ENCODE measurements around the gene TYMP.
A peak's percentile ranks its signal among the peaks of the same experiment; 100 is the strongest.

The TYMP gene

DNA sequence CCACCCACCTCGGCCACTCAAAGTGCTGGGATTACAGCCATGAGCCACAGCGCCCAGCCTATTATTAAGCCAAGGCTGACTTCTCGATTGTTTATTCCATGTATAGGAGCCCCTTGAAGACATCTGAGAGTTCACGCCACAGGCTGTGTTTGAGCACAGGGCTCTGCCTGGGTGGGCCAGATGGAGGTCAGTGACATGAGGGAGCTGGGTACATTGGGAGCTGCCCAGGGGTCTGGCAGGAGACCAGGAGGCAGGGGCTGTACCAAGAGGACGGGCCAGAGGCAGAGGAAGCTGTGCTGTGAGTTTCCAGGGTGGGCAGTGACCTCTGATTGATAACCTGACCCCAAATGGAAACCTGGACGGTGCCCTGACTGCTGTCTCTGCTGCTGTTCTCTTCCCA, 27.7 kb downstream of the TYMP start:
- TF ChIP-seq, protein P1, sequence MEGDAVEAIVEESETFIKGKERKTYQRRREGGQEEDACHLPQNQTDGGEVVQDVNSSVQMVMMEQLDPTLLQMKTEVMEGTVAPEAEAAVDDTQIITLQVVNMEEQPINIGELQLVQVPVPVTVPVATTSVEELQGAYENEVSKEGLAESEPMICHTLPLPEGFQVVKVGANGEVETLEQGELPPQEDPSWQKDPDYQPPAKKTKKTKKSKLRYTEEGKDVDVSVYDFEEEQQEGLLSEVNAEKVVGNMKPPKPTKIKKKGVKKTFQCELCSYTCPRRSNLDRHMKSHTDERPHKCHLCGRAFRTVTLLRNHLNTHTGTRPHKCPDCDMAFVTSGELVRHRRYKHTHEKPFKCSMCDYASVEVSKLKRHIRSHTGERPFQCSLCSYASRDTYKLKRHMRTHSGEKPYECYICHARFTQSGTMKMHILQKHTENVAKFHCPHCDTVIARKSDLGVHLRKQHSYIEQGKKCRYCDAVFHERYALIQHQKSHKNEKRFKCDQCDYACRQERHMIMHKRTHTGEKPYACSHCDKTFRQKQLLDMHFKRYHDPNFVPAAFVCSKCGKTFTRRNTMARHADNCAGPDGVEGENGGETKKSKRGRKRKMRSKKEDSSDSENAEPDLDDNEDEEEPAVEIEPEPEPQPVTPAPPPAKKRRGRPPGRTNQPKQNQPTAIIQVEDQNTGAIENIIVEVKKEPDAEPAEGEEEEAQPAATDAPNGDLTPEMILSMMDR (IDR thresholded peaks at IDR 0.05; ENCODE audit: low read depth, low read length): no peak
- in situ Hi-C loops (cut with HindIII; ENCODE audit: low sequenced_read_pairs): no loop called here
- no peak overlapping the region for H3K4me3 ChIP-seq (ENCODE audit: low read depth, low read length)
- DNase-seq (ENCODE audit: low read depth, low spot score): no peak

DNA sequence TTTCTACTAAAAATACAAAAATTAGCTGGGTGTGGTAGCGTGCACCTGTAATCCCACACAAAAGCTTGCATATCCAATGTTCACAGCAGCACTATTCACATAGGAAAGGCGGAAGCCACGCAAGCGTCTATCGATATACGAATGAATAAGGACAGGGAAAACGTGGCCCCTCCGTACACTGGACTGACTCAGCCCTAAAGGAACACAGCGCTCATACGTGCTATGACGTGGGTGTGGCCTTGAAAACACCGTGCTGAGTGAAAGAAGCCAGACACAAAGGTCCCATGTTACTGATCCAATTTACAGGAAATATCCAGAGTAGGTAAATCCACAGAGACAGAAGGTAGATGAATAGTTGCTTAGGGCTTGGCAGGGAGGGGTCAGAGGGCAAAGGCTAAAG, 29.4 kb downstream of the TYMP start:
- no peak overlapping the region for H3K4me3 ChIP-seq (ENCODE audit: low read depth, low read length)
- TF ChIP-seq, protein P1 (IDR thresholded peaks at IDR 0.05; ENCODE audit: low read depth, low read length): no peak
- in situ Hi-C loops (cut with HindIII; ENCODE audit: low sequenced_read_pairs): no loop called here
- no peak for DNase-seq (ENCODE audit: low read depth, low spot score)

DNA sequence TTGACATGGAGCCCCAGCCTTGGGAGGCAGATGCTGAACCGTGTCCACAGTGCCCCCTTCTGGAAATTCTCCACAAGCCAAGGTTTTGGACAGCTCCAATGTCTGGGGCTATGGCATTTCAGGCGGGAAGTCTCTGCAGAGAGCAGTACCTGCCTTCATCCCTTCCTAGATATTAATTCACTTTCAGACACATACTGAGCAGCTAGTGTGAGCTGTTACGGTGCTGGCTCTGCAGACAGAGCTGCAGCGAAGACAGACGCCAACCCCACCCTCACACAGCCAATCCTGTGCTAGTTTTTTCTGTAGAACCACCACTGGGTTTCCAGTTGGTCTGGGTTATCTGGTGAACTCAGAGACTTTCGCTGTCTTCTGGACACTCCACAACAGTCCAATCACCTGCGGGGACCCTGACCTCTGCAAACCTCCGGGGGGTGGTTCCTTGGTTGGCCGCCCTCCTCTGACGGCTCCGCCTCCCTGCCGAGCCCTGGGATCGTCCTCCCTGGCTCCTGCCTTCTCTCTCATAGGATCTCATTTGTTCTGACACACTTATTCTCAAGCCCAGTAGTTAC, 31.4 kb downstream of the TYMP start:
- peak; percentile 56 for DNase-seq (ENCODE audit: low read depth, low spot score)
- TF ChIP-seq, protein P1 (IDR thresholded peaks at IDR 0.05; ENCODE audit: low read depth, low read length): peak; percentile 82
- no peak overlapping the region for H3K4me3 ChIP-seq (ENCODE audit: low read depth, low read length)
- in situ Hi-C loops (cut with HindIII; ENCODE audit: low sequenced_read_pairs): no loop called here

DNA sequence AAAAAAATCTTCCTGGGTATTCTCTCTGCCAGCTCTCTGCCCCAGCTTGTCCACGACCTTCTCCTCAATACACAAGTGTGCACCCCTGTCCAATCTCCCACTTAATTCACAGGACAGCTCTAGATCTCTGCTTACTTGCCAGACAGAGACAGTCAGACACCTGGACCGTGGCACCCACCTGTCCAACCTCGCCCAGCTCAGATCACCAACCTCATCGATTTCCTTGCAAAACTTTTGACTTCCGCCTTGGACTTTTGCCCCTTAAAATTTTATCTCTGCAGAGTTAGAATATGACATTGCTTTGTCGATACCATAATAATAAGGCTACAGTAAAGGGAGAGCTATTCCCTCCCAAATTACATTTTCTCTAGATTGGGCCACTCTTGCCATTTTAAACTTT, 32.7 kb downstream of the TYMP start:
- no peak overlapping the region for H3K4me3 ChIP-seq (ENCODE audit: low read depth, low read length)
- no peak for DNase-seq (ENCODE audit: low read depth, low spot score)
- in situ Hi-C loops (cut with HindIII; ENCODE audit: low sequenced_read_pairs): no loop called here
- TF ChIP-seq, protein P1 (IDR thresholded peaks at IDR 0.05; ENCODE audit: low read depth, low read length): no peak

DNA sequence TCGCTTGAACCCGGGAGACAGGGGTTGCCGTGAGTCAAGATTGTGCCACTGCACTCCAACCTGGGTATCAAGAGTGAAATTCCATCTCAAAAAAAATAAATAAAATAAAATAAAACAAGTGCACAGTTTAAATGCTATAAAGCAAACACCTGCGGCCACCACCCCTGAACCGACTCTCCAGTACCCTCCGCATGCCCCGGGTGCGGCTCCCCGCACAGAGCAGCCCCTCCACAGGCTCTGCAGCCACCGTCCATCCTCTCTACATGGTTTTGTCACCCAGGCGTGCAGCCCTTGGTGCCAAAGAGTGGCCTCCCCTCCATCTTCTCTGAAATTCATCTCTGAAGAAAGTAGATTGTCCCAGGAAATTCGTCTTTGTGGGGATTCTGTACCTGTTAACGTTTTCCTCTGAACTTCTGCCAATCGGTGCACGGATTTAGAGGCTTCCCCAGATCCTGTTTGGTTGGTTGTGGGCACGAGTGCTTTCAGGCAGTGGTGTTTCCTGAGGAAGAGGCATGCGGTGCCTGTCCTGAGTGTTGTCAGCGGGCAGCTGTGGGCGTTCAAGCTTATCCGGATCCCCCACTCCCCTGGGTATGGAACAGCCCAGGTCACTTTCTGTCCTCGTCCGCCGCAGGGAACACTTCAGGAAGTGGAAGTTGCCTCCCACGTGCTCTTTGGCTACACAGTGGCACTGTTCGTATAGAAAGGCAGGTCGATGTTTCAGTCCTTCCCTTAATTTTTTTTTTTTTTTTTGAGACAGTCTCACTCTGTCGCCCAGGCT, 39.1 kb downstream of the TYMP start:
- in situ Hi-C loops (cut with HindIII; ENCODE audit: low sequenced_read_pairs): no loop called here
- no peak for DNase-seq (ENCODE audit: low read depth, low spot score)
- TF ChIP-seq, protein P1 (IDR thresholded peaks at IDR 0.05; ENCODE audit: low read depth, low read length): no peak
- no peak overlapping the region for H3K4me3 ChIP-seq (ENCODE audit: low read depth, low read length)

DNA sequence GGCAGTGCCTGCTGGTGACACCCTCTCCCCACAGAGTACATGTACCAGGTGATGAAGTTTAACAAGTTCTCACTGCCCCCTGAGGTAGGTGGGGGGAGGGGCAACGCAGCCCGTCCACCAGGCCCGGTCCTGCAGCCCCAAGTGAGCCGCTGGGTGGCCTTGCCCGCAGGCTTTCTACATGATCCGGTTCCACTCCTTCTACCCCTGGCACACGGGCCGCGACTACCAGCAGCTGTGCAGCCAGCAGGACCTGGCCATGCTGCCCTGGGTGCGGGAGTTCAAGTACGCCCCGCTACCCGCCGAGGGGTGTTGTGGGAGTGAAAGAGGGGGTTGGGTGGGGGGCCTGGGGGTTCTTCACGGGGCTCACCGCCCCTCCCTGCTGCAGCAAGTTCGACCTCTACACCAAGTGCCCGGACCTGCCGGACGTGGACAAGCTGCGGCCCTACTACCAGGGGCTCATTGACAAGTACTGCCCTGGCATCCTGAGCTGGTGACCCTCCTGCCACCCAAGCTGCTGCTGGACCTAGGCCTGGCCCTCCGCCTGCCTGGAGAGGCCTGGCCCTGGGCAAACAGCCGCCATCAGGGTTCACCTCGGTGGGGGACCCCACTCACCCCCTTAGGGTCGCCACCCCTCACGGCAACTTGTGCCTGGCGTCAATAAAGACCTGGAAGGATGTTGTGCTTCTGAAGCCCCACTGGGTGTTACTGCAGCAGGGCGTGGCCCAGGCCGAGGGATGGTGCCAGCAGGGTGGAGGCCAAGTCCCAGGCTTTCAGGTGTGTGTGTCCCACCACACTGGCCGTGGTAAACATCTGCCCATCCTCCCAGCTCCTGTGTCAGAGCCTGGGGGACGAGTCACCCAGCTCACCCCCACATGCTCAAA, 40.2 kb downstream of the TYMP start:
- TF ChIP-seq, protein P1 (IDR thresholded peaks at IDR 0.05; ENCODE audit: low read depth, low read length): no peak
- no peak overlapping the region for H3K4me3 ChIP-seq (ENCODE audit: low read depth, low read length)
- in situ Hi-C loops (cut with HindIII; ENCODE audit: low sequenced_read_pairs): no loop called here
- DNase-seq (ENCODE audit: low read depth, low spot score): no peak

Measured in astrocyte of the spinal cord (primary cell).